NCI-H2227 treated with DMSO at 0.1 percent for 48 hours (cell line): ENCODE results near the gene MYH13.
"Not testable (repeated sequence)": the region's sequence is repeated elsewhere in the genome, so short reads cannot be mapped to it uniquely, and the experiment has no call there.

Experiments used
- DNase-seq: peaks from one replicate; lab custom pipeline; 2025; lab: John Stamatoyannopoulos, UW

Gene MYH13

GRCh38 chr17:10304758-10305300 lies 68.0 kb downstream of the MYH13 start:
- DNase-seq: no peak

GRCh38 chr17:10297691-10298090 lies 75.1 kb downstream of the MYH13 start:
- DNase-seq: no peak

- DNase-seq: no peak
Measured at GRCh38 chr17:10295728-10296343, 77.0 kb downstream of the MYH13 start.

- no peak for DNase-seq
Measured at GRCh38 chr17:10294180-10294579, 78.6 kb downstream of the MYH13 start.

- DNase-seq: no peak
Measured at GRCh38 chr17:10292057-10292937, 80.5 kb downstream of the MYH13 start.

GRCh38 chr17:10291576-10291975 lies 81.2 kb downstream of the MYH13 start:
- not testable (repeated sequence) for DNase-seq

- DNase-seq: no peak
Measured at GRCh38 chr17:10290041-10290440, 82.8 kb downstream of the MYH13 start.

GRCh38 chr17:10286324-10286723 lies 86.5 kb downstream of the MYH13 start:
- DNase-seq: no peak

GRCh38 chr17:10285896-10286295 lies 86.9 kb downstream of the MYH13 start:
- DNase-seq: no peak

GRCh38 chr17:10280068-10280467 lies 92.7 kb downstream of the MYH13 start:
- DNase-seq: no peak

- no peak for DNase-seq
Measured at GRCh38 chr17:10278218-10278617, 94.6 kb downstream of the MYH13 start.

GRCh38 chr17:10276436-10276835 lies 96.4 kb downstream of the MYH13 start:
- DNase-seq: no peak

- no peak for DNase-seq
Measured at GRCh38 chr17:10275418-10275817, 97.4 kb downstream of the MYH13 start.

GRCh38 chr17:10271106-10271562 lies 101.7 kb downstream of the MYH13 start:
- DNase-seq: no peak

GRCh38 chr17:10270258-10270657 lies 102.5 kb downstream of the MYH13 start:
- DNase-seq: no peak

- DNase-seq: no peak
Measured at GRCh38 chr17:10268005-10268404, 104.8 kb downstream of the MYH13 start.

- no peak for DNase-seq
Measured at GRCh38 chr17:10266296-10266876, 106.4 kb downstream of the MYH13 start.

GRCh38 chr17:10265100-10265810 lies 107.6 kb downstream of the MYH13 start:
- DNase-seq: no peak

GRCh38 chr17:10264051-10264450 lies 108.8 kb downstream of the MYH13 start:
- no peak for DNase-seq

GRCh38 chr17:10262451-10262850 lies 110.4 kb downstream of the MYH13 start:
- DNase-seq: no peak

- no peak for DNase-seq
Measured at GRCh38 chr17:10261098-10261497, 111.7 kb downstream of the MYH13 start.
